Measurements from ENCODE around the gene BNIP3.

GRCh38 chr10:131975796-131976195 is 5.9 kb downstream of the BNIP3 start:
- TF ChIP-seq, protein P1, sequence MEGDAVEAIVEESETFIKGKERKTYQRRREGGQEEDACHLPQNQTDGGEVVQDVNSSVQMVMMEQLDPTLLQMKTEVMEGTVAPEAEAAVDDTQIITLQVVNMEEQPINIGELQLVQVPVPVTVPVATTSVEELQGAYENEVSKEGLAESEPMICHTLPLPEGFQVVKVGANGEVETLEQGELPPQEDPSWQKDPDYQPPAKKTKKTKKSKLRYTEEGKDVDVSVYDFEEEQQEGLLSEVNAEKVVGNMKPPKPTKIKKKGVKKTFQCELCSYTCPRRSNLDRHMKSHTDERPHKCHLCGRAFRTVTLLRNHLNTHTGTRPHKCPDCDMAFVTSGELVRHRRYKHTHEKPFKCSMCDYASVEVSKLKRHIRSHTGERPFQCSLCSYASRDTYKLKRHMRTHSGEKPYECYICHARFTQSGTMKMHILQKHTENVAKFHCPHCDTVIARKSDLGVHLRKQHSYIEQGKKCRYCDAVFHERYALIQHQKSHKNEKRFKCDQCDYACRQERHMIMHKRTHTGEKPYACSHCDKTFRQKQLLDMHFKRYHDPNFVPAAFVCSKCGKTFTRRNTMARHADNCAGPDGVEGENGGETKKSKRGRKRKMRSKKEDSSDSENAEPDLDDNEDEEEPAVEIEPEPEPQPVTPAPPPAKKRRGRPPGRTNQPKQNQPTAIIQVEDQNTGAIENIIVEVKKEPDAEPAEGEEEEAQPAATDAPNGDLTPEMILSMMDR (IDR thresholded peaks at IDR 0.05), result no peak
- TF ChIP-seq POLR2A (IDR thresholded peaks at IDR 0.05), result no peak
- no peak for TF ChIP-seq EP300 (IDR thresholded peaks at IDR 0.05)

Measured in tibial nerve (tissue), 4 donors.